H9 (cell line): ENCODE data around the gene ZNF366. TPM values are rescaled to one million over a fixed set of nuclear protein-coding genes. Genes with fewer than 3 reads are reported as not detected.

Experiments
- DNase-seq: peaks from one replicate; pipeline ENCODE4 v3.0.0-alpha.2; 2017
- H2AFZ ChIP-seq: one replicate; pipeline ENCODE4 v1.6.1; 2013; ENCODE audit warnings: mild to moderate bottlenecking, low read length, control low read depth, moderate library complexity
- H2AK5ac ChIP-seq: 2 replicates; pipeline ENCODE4 v1.6.1; 2013; ENCODE audit warnings: low read length, control low read depth, mixed read lengths; ENCODE audit not compliant: insufficient read length
- H2BK120ac ChIP-seq: one replicate; pipeline ENCODE4 v1.6.1; 2013; ENCODE audit warnings: low read depth, mild to moderate bottlenecking, low read length, control low read depth, inconsistent platforms; ENCODE audit not compliant: poor library complexity, severe bottlenecking
- H2BK12ac ChIP-seq: 2 replicates; pipeline ENCODE4 v1.6.1; 2013; ENCODE audit warnings: low read length, control low read depth, mixed read lengths, low read depth; ENCODE audit not compliant: insufficient read length
- H2BK15ac ChIP-seq: 2 replicates; pipeline ENCODE4 v1.6.1; 2013; ENCODE audit warnings: low read depth, low read length, control low read depth
- H2BK20ac ChIP-seq: one replicate; pipeline ENCODE4 v1.6.1; 2013; ENCODE audit warnings: low read depth, mild to moderate bottlenecking, low read length, control low read depth, inconsistent platforms; ENCODE audit not compliant: poor library complexity, severe bottlenecking
- H2BK5ac ChIP-seq: 2 replicates; pipeline ENCODE4 v1.6.1; 2013; ENCODE audit warnings: low read length, control low read depth, mixed read lengths; ENCODE audit not compliant: insufficient read length
- H3K14ac ChIP-seq: 2 replicates; pipeline ENCODE4 v1.6.1; 2013; ENCODE audit warnings: low read length, control low read depth; ENCODE audit not compliant: insufficient read depth
- H3K18ac ChIP-seq: 2 replicates; pipeline ENCODE4 v1.6.1; 2013; ENCODE audit warnings: low read depth, mild to moderate bottlenecking, mixed read lengths, low read length, control low read depth; ENCODE audit not compliant: insufficient read length
- H3K23ac ChIP-seq: 2 replicates; pipeline ENCODE4 v1.6.1; 2013; ENCODE audit warnings: low read length, control low read depth, mixed read lengths, low read depth; ENCODE audit not compliant: insufficient read length
- H3K23me2 ChIP-seq: 2 replicates; pipeline ENCODE4 v1.6.1; 2013; ENCODE audit warnings: low read depth, mild to moderate bottlenecking, mixed read lengths, low read length, control low read depth; ENCODE audit not compliant: insufficient read length, poor library complexity, severe bottlenecking
- H3K27ac ChIP-seq: 2 replicates; pipeline ENCODE4 v1.5.1; 2013; ENCODE audit warnings: low read length, control low read depth, mixed read lengths, low read depth; ENCODE audit not compliant: insufficient read length
- H3K27me3 ChIP-seq: 2 replicates; pipeline ENCODE4 v1.6.1; 2013; ENCODE audit warnings: low read length, control low read depth, inconsistent platforms; ENCODE audit not compliant: insufficient read depth
- H3K4ac ChIP-seq: 2 replicates; pipeline ENCODE4 v1.6.1; 2013; ENCODE audit warnings: low read depth, mild to moderate bottlenecking, control low read depth, inconsistent platforms, low read length, moderate library complexity
- H3K4me1 ChIP-seq: 2 replicates; pipeline ENCODE4 v1.6.1; 2013; ENCODE audit warnings: low read length, control low read depth, inconsistent platforms; ENCODE audit not compliant: insufficient read depth
- H3K4me2 ChIP-seq: 2 replicates; pipeline ENCODE4 v1.6.1; 2013; ENCODE audit warnings: low read length, control low read depth, mixed read lengths; ENCODE audit not compliant: insufficient read length, insufficient read depth
- H3K56ac ChIP-seq: 2 replicates; pipeline ENCODE4 v1.6.1; 2013; ENCODE audit warnings: low read depth, mild to moderate bottlenecking, mixed read lengths, low read length, control low read depth; ENCODE audit not compliant: insufficient read length
- H3K79me1 ChIP-seq: 2 replicates; pipeline ENCODE4 v1.6.1; 2013; ENCODE audit warnings: low read depth, mild to moderate bottlenecking, moderate library complexity, low read length, control low read depth, inconsistent platforms; ENCODE audit not compliant: insufficient read depth, poor library complexity, severe bottlenecking
- H3K79me2 ChIP-seq: 2 replicates; pipeline ENCODE4 v1.6.1; 2013; ENCODE audit warnings: low read length, control low read depth, inconsistent platforms; ENCODE audit not compliant: insufficient read depth
- H3K9ac ChIP-seq: 2 replicates; pipeline ENCODE4 v1.6.1; 2013; ENCODE audit warnings: low read length, control low read depth, mixed read lengths; ENCODE audit not compliant: insufficient read length; ENCODE audit errors: extremely low read depth
- H3K9me3 ChIP-seq: one replicate; pipeline ENCODE4 v1.6.1; 2013; ENCODE audit warnings: low read depth, low read length, inconsistent platforms; ENCODE audit not compliant: control insufficient read depth
- H3T11ph ChIP-seq: one replicate; pipeline ENCODE4 v1.6.1; 2013; ENCODE audit warnings: mild to moderate bottlenecking, low read length, control low read depth, inconsistent platforms
- H4K20me1 ChIP-seq: one replicate; pipeline ENCODE4 v1.6.1; 2013; ENCODE audit not compliant: control insufficient read depth, insufficient read length, insufficient read depth
- H4K5ac ChIP-seq: 2 replicates; pipeline ENCODE4 v1.6.1; 2013; ENCODE audit warnings: low read depth, mild to moderate bottlenecking, mixed read lengths, low read length, control low read depth; ENCODE audit not compliant: insufficient read length
- H4K8ac ChIP-seq: replicated peaks from 2 replicates; pipeline ENCODE4 v1.6.1; 2013; ENCODE audit warnings: low read length, control low read depth, mixed read lengths, low read depth; ENCODE audit not compliant: insufficient read length
- H4K91ac ChIP-seq: 2 replicates; pipeline ENCODE4 v1.6.1; 2013; ENCODE audit warnings: low read depth, mild to moderate bottlenecking, moderate library complexity, mixed read lengths, low read length, control low read depth; ENCODE audit not compliant: insufficient read length
- H3K27ac Mint-ChIP-seq, 3 experiments: 2 replicates in 2 of 3; 3 replicates in 1 of 3; pipeline ENCODE4 v1.8.0; 2020 to 2021; ENCODE audit warnings: mixed read lengths in 3 of 3, mild to moderate bottlenecking in 1 of 3, moderate library complexity in 1 of 3
- H3K27me3 Mint-ChIP-seq: 2 replicates; pipeline ENCODE4 v1.8.0; 2021; ENCODE audit warnings: low read depth, mild to moderate bottlenecking, moderate library complexity, mixed read lengths
- H3K36me3 Mint-ChIP-seq, 3 experiments: 2 replicates in 2 of 3; 3 replicates in 1 of 3; pipeline ENCODE4 v1.8.0; 2020 to 2021; ENCODE audit warnings: low read depth in 3 of 3, mixed read lengths in 3 of 3; ENCODE audit not compliant: insufficient read depth in 1 of 3
- H3K4me1 Mint-ChIP-seq, 2 experiments: 2 replicates each; pipeline ENCODE4 v1.8.0; 2020; ENCODE audit warnings: mixed read lengths in 2 of 2
- H3K4me3 Mint-ChIP-seq, 2 experiments: 2 replicates in 1 of 2; 3 replicates in 1 of 2; pipeline ENCODE4 v1.8.0; 2020 to 2021; ENCODE audit warnings: mild to moderate bottlenecking in 2 of 2, mixed read lengths in 2 of 2, moderate library complexity in 1 of 2
- H3K9me3 Mint-ChIP-seq, 2 experiments: 2 replicates in 1 of 2; 3 replicates in 1 of 2; pipeline ENCODE4 v1.8.0; 2020; ENCODE audit warnings: mild to moderate bottlenecking in 2 of 2, mixed read lengths in 2 of 2, moderate library complexity in 1 of 2
- WGBS: extraction: QIAGEN DNeasy Blood & Tissue Kit; methylation state at CpG from one replicate; pipeline ENCODE4 v1.1.7; 2013; ENCODE audit warnings: missing lambda C conversion rate, low lambda C conversion rate, mixed read lengths; ENCODE audit not compliant: insufficient read length; ENCODE audit errors: extremely low coverage; 5-methylcytosine and 5-hydroxymethylcytosine counted together
- total RNA-seq: library from RNA; stranded (reverse); gene quantifications from 2 replicates; pipeline ENCODE4 v1.2.1, GENCODE V29; 2021
- TF ChIP-seq, protein P1 (sequence below): fragments of 200-600 bp; sonication (generic); conservative IDR thresholded peaks from 3 replicates; pipeline ENCODE4 v1.8.0; 2021; ENCODE audit warnings: antibody characterized with exemption, mild to moderate bottlenecking

Gene ZNF366
- total RNA-seq, 1 experiment from 2014 or later: not detected

DNA sequence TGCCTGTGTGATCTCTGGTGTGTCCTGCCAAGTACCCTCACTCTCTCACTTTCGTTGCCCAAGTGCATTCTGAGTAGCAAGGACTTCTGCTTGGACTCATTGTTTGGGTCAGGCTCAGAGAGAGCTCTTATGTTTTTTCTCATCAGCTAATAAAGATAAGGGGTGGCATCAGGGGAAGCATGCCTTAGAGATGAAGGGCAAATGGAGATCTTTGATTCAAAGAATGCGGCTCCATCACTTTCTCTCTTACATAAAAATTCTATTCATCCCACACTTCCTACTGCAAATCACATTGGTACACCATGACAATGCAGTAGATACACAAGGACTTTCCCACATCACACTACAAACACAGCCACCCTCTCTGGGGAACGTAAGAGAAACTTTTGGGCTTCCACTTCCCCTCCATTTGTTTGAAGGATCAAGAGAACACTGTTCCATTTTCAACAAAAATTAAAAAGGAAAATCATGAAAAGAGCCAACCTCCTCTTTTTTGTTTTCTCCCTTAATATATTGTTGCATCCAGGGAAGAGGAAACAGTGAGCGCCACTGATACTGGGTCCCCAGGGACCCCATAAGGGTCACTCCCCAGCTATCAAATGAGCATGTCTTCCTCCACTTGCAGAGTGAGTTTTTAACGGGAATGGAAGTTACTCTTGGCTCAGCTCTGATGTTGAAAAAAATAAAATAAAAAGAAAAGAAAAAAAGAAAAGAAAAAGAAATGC, 73.0 kb downstream of the ZNF366 start:
- Histone ChIP-seq H3K18ac (no peak overlapping the region), H2BK20ac (no peak overlapping the region), H3K9me3 (no peaks in the 10 kb centered on the region), H2BK12ac (no peak overlapping the region), H3K79me1 (no peaks in the 10 kb centered on the region), H3K23ac (no peak overlapping the region), H3K27ac (no peak overlapping the region), H2BK120ac (no peak overlapping the region), H3T11ph (no peak overlapping the region), H3K4me1 (no peaks in the 10 kb centered on the region), H3K79me2 (no peaks in the 10 kb centered on the region), H3K14ac (no peak overlapping the region), H4K91ac (no peak overlapping the region), H2AFZ (no peak overlapping the region), H2BK5ac (no peak overlapping the region), H2AK5ac (no peak overlapping the region), H3K27me3 (no peaks in the 10 kb centered on the region), H3K9ac (no peak overlapping the region), H4K5ac (no peak overlapping the region), H3K56ac (no peak overlapping the region), H4K20me1 (no peaks in the 10 kb centered on the region), H2BK15ac (no peak overlapping the region), H3K4me2 (no peak overlapping the region), H4K8ac (no peak overlapping the region), H3K23me2 (no peaks in the 10 kb centered on the region), H3K4ac (no peak overlapping the region)
- H3K27ac Mint-ChIP-seq: no peak overlapping the region
- no peak overlapping the region for H3K4me3 Mint-ChIP-seq
- no CpG with 5 or more reads among the region's 5 CpGs for WGBS
- no peaks in the 10 kb centered on the region for H3K36me3 Mint-ChIP-seq
- no peaks in the 10 kb centered on the region for H3K9me3 Mint-ChIP-seq
- TF ChIP-seq, protein P1, sequence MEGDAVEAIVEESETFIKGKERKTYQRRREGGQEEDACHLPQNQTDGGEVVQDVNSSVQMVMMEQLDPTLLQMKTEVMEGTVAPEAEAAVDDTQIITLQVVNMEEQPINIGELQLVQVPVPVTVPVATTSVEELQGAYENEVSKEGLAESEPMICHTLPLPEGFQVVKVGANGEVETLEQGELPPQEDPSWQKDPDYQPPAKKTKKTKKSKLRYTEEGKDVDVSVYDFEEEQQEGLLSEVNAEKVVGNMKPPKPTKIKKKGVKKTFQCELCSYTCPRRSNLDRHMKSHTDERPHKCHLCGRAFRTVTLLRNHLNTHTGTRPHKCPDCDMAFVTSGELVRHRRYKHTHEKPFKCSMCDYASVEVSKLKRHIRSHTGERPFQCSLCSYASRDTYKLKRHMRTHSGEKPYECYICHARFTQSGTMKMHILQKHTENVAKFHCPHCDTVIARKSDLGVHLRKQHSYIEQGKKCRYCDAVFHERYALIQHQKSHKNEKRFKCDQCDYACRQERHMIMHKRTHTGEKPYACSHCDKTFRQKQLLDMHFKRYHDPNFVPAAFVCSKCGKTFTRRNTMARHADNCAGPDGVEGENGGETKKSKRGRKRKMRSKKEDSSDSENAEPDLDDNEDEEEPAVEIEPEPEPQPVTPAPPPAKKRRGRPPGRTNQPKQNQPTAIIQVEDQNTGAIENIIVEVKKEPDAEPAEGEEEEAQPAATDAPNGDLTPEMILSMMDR: no peak
- H3K4me1 Mint-ChIP-seq: no peaks in the 10 kb centered on the region
- DNase-seq: no peak
- H3K27me3 Mint-ChIP-seq: peaks cover 5% of the 10 kb centered on the region
